ENCODE results near the gene GAB1. TPM values are rescaled to one million over a fixed set of nuclear protein-coding genes. Genes with fewer than 3 reads are reported as not detected.

Gene GAB1
- total and polyA plus RNA-seq, 3 donors from 2014 or later: 19.7 to 64.5 (median 61.3) TPM

GRCh38 chr4:143382596-143382995 lies 45.9 kb downstream of the GAB1 start:
- no peak for DNase-seq
- Histone ChIP-seq H3K9me3 (no peaks in the 10 kb centered on the region), H3K27me3 (no peaks in the 10 kb centered on the region), H3K4me3 (no peak overlapping the region), H3K27ac (peak overlapping the region; percentile 54 to 78), H3K36me3 (ENCODE audit: low read depth, missing control alignments) (no peaks in the 10 kb centered on the region), H3K4me1 (peaks cover 47% of the 10 kb centered on the region)
- 23 to 34% methylated on average over 4 of the region's 4 CpGs for WGBS, 2 donors
- intact Hi-C loops (cut with DNase I; ENCODE audit: low total_unique reads): no loop called here
- no peak for TF ChIP-seq CTCF (IDR thresholded peaks at IDR 0.05)
- TF ChIP-seq POLR2A (IDR thresholded peaks at IDR 0.05): no peak

GRCh38 chr4:143383005-143383574 lies 46.4 kb downstream of the GAB1 start:
- intact Hi-C loops (cut with DNase I; ENCODE audit: low total_unique reads): no loop called here
- Histone ChIP-seq H3K9me3 (no peaks in the 10 kb centered on the region), H3K27me3 (no peaks in the 10 kb centered on the region), H3K36me3 (ENCODE audit: low read depth, missing control alignments) (no peaks in the 10 kb centered on the region), H3K27ac (peak overlapping the region; percentile 54 to 78), H3K4me3 (no peak overlapping the region), H3K4me1 (peaks cover 42% of the 10 kb centered on the region)
- DNase-seq: no peak
- no peak for TF ChIP-seq POLR2A (IDR thresholded peaks at IDR 0.05)
- no peak for TF ChIP-seq CTCF (IDR thresholded peaks at IDR 0.05)

GRCh38 chr4:143384381-143384994 lies 47.8 kb downstream of the GAB1 start:
- H3K36me3 ChIP-seq (ENCODE audit: low read depth, missing control alignments): no peaks in the 10 kb centered on the region
- no peak overlapping the region for H3K4me3 ChIP-seq
- H3K4me1 ChIP-seq: peaks cover 28% of the 10 kb centered on the region
- WGBS, 2 donors: 72 to 74% methylated on average over 4 of the region's 4 CpGs
- no peak overlapping the region for H3K27ac ChIP-seq
- no peaks in the 10 kb centered on the region for H3K27me3 ChIP-seq
- no peak for DNase-seq
- H3K9me3 ChIP-seq: no peaks in the 10 kb centered on the region
- intact Hi-C loops (cut with DNase I; ENCODE audit: low total_unique reads): no loop called here
- TF ChIP-seq CTCF (IDR thresholded peaks at IDR 0.05) (no peak), POLR2A (IDR thresholded peaks at IDR 0.05) (no peak)

GRCh38 chr4:143386812-143387211 lies 50.1 kb downstream of the GAB1 start:
- H3K36me3 ChIP-seq (ENCODE audit: low read depth, missing control alignments): no peaks in the 10 kb centered on the region
- H3K27me3 ChIP-seq: no peaks in the 10 kb centered on the region
- WGBS, 2 donors: 91 to 96% methylated on average over 1 of the region's 1 CpG
- no peaks in the 10 kb centered on the region for H3K9me3 ChIP-seq
- H3K4me1 ChIP-seq: peaks cover 30% of the 10 kb centered on the region
- TF ChIP-seq CTCF (IDR thresholded peaks at IDR 0.05): no peak
- no peak for TF ChIP-seq POLR2A (IDR thresholded peaks at IDR 0.05)
- no peak for DNase-seq
- H3K4me3 ChIP-seq: no peak overlapping the region
- no peak overlapping the region for H3K27ac ChIP-seq
- intact Hi-C loops (cut with DNase I; ENCODE audit: low total_unique reads): no loop called here

Data from testis (tissue), 3 donors.